ENCODE results near the gene EXT2.

EXT2 gene

GRCh38 chr11:44247508-44247907 lies 152.0 kb downstream of the EXT2 start:
- DNase-seq, result no peak

DNA sequence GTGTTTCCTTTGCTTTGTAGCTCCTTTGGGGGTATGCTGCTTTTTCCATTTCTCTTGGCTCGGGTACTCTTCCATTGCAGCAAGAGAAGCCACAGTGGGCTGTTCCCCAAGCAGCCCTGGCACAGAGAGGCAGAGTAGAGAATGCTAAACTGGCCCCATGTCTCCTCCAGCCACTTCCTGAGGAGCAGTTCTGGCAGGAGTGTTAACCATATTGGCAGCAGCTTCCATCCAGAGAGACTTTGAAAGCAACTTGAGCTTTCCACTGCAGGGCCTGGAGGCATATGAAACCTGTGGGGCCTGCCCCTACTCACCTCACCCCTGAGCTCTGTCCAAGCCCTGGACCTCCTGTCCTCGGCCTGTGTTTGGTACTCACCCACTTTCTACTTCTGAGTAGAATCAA lies 152.6 kb downstream of the EXT2 start:
- DNase-seq, result no peak

DNA sequence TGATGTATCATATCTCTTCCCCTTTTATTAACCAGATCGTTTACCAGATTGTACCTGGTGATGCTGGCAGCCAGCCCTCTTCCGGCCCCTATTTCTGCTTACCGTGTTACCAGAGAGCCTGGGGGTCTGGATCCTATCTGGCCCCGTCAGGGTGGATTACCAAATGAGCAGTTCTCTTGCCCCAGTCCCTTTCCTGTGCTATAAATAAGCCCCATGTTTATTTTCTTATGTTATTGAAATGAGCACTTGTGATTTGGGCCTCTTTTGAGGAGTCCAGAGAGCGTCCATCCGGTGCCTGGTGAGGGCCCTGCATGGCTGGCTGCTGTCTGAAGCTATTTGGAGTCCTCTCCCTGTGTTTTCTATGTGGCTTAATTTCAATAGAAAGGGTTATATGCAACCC lies 154.9 kb downstream of the EXT2 start:
- DNase-seq, result no peak

- DNase-seq, result no peak
These were observed 157.6 kb downstream of the EXT2 start for GRCh38 chr11:44252999-44253602.

DNA sequence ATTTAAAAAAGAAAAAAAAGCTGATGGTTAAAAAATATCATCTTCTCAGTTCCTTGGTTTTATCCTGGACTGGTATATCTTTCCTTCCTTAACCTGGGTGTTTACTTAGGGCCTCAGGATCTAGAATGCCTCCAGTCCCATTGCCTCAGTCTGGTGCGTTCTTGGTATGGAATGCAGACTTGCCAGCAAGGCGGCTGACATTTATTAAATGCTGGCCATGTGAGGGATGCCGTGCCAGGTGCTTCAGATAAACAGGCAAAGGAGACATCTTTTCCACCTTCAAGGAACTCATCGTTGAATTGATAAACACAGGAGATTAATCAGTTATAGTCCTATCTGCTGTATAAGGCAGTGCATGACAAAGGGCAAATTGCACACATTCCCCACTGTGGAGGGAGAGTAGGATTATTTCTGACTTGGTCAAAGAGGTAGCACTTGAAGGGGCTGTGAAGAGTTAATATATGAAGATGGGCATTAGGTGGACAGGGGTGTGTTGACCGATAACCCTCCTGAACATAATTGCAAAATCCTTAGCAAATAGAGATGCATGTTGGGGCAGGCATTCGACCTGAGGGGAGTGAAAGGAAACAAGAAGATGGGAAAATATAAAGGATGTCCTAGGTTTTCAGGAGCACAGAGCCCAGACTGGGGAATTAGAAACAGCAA lies 160.1 kb downstream of the EXT2 start:
- no peak for DNase-seq

DNA sequence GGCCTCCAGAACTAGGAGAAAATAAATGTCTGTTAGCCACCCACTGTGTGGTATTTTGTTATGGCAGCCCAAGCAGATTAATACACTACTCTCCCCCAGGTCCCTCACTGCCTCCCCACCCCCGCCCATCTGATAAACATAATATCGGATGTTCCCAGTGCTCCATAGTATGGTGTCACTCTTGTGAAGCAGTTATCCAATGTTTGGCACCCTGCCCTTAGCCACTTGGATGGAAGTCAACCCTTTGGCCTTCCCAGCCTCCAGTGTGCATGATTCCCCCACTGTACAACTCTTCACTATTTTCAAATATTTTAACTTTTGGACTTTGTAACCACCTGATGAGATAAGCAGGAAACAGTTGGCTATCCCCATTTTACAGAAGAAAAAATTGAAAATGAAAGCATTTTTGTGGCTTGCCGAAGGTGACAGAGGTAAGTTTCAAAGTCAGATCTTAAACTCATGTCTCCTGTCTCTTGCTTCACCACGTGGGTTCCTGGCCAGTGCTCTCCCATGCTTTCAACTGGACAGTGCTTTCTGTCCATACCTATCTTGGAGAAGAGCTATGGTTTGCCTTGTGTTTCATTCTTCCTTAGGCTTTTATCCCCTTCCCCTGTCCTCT lies 161.3 kb downstream of the EXT2 start:
- no peak for DNase-seq

GRCh38 chr11:44257338-44258189 lies 162.1 kb downstream of the EXT2 start:
- DNase-seq, result no peak

DNA sequence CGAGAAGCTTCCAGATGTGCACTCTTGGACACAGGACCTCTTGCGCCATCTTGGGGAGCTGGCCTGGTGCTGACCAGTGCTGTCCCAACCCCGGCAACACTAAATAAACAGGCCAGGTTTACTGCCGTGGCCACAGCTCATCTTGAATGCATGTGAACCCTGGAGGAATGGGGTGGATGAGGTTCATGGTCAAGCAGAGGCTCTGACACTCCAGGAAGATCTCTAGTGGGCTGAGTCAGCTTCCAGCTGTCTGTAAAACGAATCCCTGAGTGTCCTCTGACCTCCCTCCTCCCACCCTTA lies 162.7 kb downstream of the EXT2 start:
- no peak for DNase-seq

DNA sequence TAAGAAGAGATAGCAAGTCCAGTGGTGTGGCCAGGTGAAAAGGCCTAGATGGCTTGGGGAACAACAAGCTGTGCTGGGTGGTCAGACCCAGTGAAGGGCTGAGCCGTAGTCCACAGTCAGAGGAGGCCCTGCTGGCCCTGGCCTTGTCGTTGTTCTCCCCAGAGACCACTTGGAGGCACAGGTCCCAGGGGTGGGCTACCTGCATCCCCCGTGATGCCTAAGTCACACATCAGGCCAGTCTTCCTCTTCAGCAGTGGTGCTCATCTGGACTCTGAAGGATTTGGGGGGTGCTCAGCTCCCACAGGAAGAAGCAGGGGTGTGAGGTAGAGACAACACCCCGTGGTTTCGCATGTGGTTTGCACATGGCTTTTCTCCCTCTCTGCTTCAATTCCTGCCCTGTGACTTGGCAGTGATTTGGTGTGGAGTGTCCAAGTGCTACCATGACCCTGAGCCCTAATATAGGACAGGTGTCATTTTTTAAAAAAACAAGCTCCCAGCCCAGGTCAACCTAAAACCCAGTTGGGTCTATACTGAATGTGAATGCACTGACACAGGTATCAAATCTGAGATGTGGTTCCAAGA lies 163.5 kb downstream of the EXT2 start:
- no peak for DNase-seq

DNA sequence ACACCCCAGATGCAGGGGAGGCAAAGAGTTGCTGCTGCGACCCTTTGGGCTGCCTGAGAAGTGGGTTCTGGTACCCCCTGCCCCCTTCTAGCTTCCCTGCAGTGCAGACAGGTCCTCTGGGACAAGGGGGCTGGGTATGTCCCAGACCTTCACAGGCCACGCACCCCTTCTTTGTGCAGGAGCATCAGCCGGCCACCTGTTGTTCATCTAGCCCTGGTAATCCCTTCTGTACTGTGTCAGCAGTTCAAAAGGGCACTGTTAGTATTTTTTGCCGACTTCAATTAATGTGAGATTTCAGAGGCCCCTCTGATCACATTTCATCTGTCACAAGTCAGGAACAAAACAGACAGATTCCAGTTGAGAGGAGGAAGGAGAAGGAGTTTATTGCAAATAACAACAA lies 164.6 kb downstream of the EXT2 start:
- DNase-seq, result no peak

- DNase-seq, result no peak
These were observed 166.5 kb downstream of the EXT2 start for GRCh38 chr11:44261800-44262591.

DNA sequence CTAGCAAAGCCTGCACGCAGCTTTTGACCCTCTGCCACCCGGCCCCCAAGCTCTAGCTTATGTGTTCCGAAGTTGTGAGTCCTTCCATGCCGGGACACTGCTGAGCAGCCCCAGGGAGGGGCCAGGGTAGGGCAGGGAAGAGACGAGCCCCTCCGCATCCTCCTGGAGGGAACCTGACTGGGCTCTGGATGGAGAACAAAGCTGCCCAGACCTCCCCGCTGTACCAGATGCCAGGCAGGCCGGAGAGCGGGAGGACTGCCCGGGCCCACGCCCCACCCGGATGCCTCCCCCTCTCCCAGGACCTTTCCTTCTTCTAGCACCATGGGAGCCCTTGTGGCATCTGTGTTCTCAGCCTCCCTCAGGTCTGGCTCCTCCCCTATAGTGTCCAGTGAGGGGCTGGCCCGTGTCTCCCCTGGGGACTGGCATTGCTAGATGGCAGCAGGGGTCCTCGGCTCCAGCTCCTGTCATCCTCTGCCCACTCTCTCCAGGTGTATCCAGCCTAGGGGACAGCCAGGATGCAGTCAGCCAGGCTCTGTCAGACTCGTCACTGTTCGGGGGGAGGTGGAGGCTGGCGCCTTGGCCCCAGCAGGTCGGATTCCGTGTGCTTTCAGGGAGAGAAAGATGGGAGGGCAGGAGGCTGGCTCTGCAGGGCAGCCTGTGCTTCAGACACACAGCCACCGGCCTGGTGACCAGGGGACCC lies 168.4 kb downstream of the EXT2 start:
- DNase-seq, result no peak

DNA sequence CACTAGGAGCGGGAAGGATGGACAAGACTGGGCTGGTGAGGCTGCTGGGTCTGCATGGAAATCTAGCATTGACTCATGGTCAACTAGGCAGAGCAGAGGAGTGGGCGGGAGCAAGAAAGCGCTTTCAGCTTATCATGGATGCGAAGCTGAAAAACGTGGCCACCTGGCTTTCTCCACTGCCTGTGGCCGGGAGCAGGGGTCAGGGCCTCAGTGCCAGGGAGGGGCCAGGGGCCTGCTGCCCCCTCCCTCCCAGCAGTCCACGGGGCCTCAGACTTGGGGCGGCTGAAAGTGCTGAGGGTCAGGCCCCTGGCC lies 168.9 kb downstream of the EXT2 start:
- DNase-seq, result no peak

DNA sequence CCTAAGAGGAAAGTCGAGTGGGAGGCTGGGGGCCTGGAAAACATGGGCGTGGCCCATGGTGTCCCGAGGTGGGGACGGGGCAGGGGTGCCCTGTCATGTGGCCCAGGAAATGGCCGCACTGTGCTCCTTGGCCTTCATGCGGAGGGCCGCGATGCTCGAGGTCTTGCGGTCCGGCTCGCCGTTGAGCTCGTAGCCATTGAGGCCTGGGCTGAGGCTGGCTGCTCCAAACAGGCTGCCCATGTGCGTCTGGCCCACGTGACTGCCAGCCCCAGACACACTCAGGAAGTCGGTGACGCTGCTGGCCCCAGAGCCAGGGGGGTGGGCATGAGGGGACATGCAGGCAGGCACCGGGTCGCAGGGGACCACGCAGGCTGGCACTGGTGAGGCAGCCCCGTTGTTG lies 169.3 kb downstream of the EXT2 start:
- no peak for DNase-seq

- no peak for DNase-seq
These were observed 170.7 kb downstream of the EXT2 start for GRCh38 chr11:44266056-44266780.

- no peak for DNase-seq
These were observed 171.7 kb downstream of the EXT2 start for GRCh38 chr11:44267006-44267749.

- no peak for DNase-seq
These were observed 172.5 kb downstream of the EXT2 start for GRCh38 chr11:44267750-44268613.

GRCh38 chr11:44268614-44269080 lies 173.2 kb downstream of the EXT2 start:
- DNase-seq, result no peak
